GM12878 (cell line): Measurements from ENCODE around the gene CPVL. TPM values are rescaled to one million over a fixed set of nuclear protein-coding genes. Genes with fewer than 3 reads are reported as not detected.

Source experiments
- ATAC-seq: fragments of 200-7000 bp; cut with Tn5 transposase; 3 replicates; pipeline ENCODE4 v1.9.1; 2020; ENCODE audit warnings: mild to moderate bottlenecking, moderate library complexity
- BruUV-seq: library from RNA; stranded (reverse); fragments of 400-500 nt; replicated peaks from 2 replicates; lab custom pipeline; 2021; lab: Mats Ljungman, UMichigan
- CTCF ChIA-PET: fragments of 300-600 bp; sonication (Branson Sonifier 250); formaldehyde crosslinking; extraction: SDS; loops from one replicate; lab custom pipeline; 2021; ENCODE audit warnings: inconsistent platforms; lab: Yijun Ruan, JAX
- POLR2A ChIA-PET: fragments of 350-600 bp; formaldehyde crosslinking; extraction: SDS; loops from one replicate; lab custom pipeline; 2021; ENCODE audit warnings: inconsistent platforms; lab: Charles Lee
- RAD21 ChIA-PET: fragments of 300-600 bp; sonication (Branson Sonifier 250); formaldehyde crosslinking; loops from one replicate; lab custom pipeline; 2023; ENCODE audit warnings: antibody characterized with exemption; ENCODE audit not compliant: unreplicated experiment; lab: Charles Lee
- SMC1A ChIA-PET: fragments of 300-600 bp; sonication (Branson Sonifier 250); formaldehyde crosslinking; loops from one replicate; lab custom pipeline; 2023; ENCODE audit not compliant: unreplicated experiment, uncharacterized antibody; lab: Charles Lee
- DNase-seq: peaks from one replicate; pipeline ENCODE4 v3.0.0-alpha.2; 2011; ENCODE audit warnings: low read depth, low spot score
- FAIRE-seq: peaks from 3 replicates; lab custom pipeline; 2011; peaks lifted over from hg19 to GRCh38; lab: Jason Lieb, UNC
- H2AFZ ChIP-seq: 2 replicates; pipeline ENCODE4 v1.6.0; 2011; ENCODE audit warnings: low read depth, low read length, control low read depth; ENCODE audit not compliant: control insufficient read depth
- H3K27ac ChIP-seq: 2 replicates; pipeline ENCODE4 v1.5.1; 2011; ENCODE audit warnings: control low read depth; ENCODE audit not compliant: control insufficient read depth, insufficient read depth
- H3K27me3 ChIP-seq, 2 experiments: replicated peaks in 1 of 2; 2 replicates each; pipeline versions ENCODE4 v1.6.0 to v1.6.1; 2011; ENCODE audit warnings: low read length in 1 of 2; ENCODE audit not compliant: control insufficient read depth in 2 of 2, insufficient read depth in 2 of 2
- H3K36me3 ChIP-seq, 2 experiments: 2 replicates each; pipeline ENCODE4 v1.5.1; 2011; ENCODE audit warnings: low read length in 1 of 2; ENCODE audit not compliant: control insufficient read depth in 2 of 2, insufficient read depth in 2 of 2
- H3K4me1 ChIP-seq: 2 replicates; pipeline ENCODE4 v1.6.1; 2011; ENCODE audit warnings: mild to moderate bottlenecking, low read length, moderate library complexity, mixed read lengths; ENCODE audit not compliant: control insufficient read depth, insufficient read depth
- H3K4me2 ChIP-seq: 2 replicates; pipeline ENCODE4 v1.6.0; 2011; ENCODE audit warnings: control low read depth; ENCODE audit not compliant: control insufficient read depth, insufficient read depth
- H3K4me3 ChIP-seq: fragments of 200-600 bp; sonication (generic); 2 replicates; pipeline ENCODE4 v1.5.1; 2016
- H3K79me2 ChIP-seq: 2 replicates; pipeline ENCODE4 v1.6.0; 2011; ENCODE audit warnings: low read length; ENCODE audit not compliant: control insufficient read depth, insufficient read depth
- H3K9ac ChIP-seq: 2 replicates; pipeline ENCODE4 v1.8.0; 2011; ENCODE audit warnings: low read length, control low read depth, mixed read lengths; ENCODE audit not compliant: control insufficient read depth, insufficient read depth
- H3K9me3 ChIP-seq: replicated peaks from 3 replicates; pipeline ENCODE4 v1.5.1; 2011; ENCODE audit warnings: mild to moderate bottlenecking, low read length; ENCODE audit not compliant: control insufficient read depth, insufficient read depth
- H4K20me1 ChIP-seq: 2 replicates; pipeline ENCODE4 v1.6.0; 2011; ENCODE audit not compliant: control insufficient read depth, insufficient read depth
- FOXM1 ChIP-seq: IDR thresholded peaks from 2 replicates; pipeline ENCODE4 v1.6.1; 2012; ENCODE audit warnings: low read depth, mild to moderate bottlenecking, inconsistent platforms, low read length, moderate library complexity
- NFYA ChIP-seq: IDR thresholded peaks from 2 replicates; pipeline ENCODE4 v1.6.1; 2011; ENCODE audit warnings: low read depth, mild to moderate bottlenecking, low read length, improper control_type of control experiment, borderline replicate concordance
- NFYB ChIP-seq: IDR thresholded peaks from 2 replicates; pipeline ENCODE4 v1.6.1; 2011; ENCODE audit warnings: low read depth, mild to moderate bottlenecking, low read length, improper control_type of control experiment, moderate library complexity; ENCODE audit not compliant: insufficient read depth
- POLR2A ChIP-seq: IDR thresholded peaks from 2 replicates; pipeline ENCODE4 v1.6.1; 2011; ENCODE audit warnings: low read depth, mild to moderate bottlenecking, low read length
- RB1 ChIP-seq: fragments of 450-650 bp; formaldehyde crosslinking; IDR thresholded peaks from 2 replicates; pipeline ENCODE4 v1.6.1; 2017; ENCODE audit warnings: mild to moderate bottlenecking, borderline replicate concordance
- SUZ12 ChIP-seq: fragments of 200-600 bp; sonication (generic); IDR thresholded peaks from one replicate; pipeline ENCODE4 v1.6.1; 2018; ENCODE audit warnings: antibody characterized with exemption, mild to moderate bottlenecking; ENCODE audit not compliant: unreplicated experiment
- WGBS: methylation state at CpG from one replicate; pipeline ENCODE4 v1.1.6; 2016; ENCODE audit warnings: low lambda C conversion rate; ENCODE audit not compliant: insufficient replicate concordance, insufficient coverage; ENCODE audit errors: missing lambda C conversion rate; 5-methylcytosine and 5-hydroxymethylcytosine counted together
- in situ Hi-C: fragments of 300-500 bp; cut with MboI; formaldehyde crosslinking; loops from 9 replicates; pipeline ENCODE4 v1.14.3; 2018; ENCODE audit warnings: mixed read lengths
- intact Hi-C: fragments of 100-400 bp; cut with micrococcal nuclease; formaldehyde crosslinking; loops from one replicate; pipeline ENCODE4 v1.14.2; 2022; ENCODE audit not compliant: unreplicated experiment
- polyA plus RNA-seq, 11 experiments: library from polyadenylated mRNA; depleted of rRNA in 4 of 11; unstranded in 6 of 11; stranded (reverse) in 5 of 11; fragments of >200 nt; fragmentation: Nextera tagmentation in 4 of 11; fragmentation: Illumina TruSeq in 1 of 11; extraction: Ambion mirVana in 4 of 11; extraction: Trizol in 1 of 11; gene quantifications; 1 replicate in 1 of 11; 2 replicates in 10 of 11; pipeline versions ENCODE4 v1.2.1 to v1.2.3, GENCODE V29; 2011 to 2016; ENCODE audit warnings: inconsistent platforms in 2 of 11, missing spikeins in 2 of 11, low read depth in 1 of 11
- total RNA-seq, 4 experiments: library from RNA; depleted of rRNA in 3 of 4; stranded (reverse); fragments of >200 nt in 3 of 4; fragmentation: Illumina TruSeq in 1 of 4; extraction: Trizol in 1 of 4; gene quantifications; 2 replicates each; pipeline versions ENCODE4 v1.2.1 to v1.2.3, GENCODE V29; 2013 to 2021
- TF ChIP-seq, protein P1 (sequence below): fragments of 450-650 bp; IDR thresholded peaks from 2 replicates; pipeline ENCODE4 v1.6.1; 2017; ENCODE audit warnings: mild to moderate bottlenecking, moderate library complexity
- TF ChIP-seq, protein P2 (sequence below): fragments of 450-650 bp; conservative IDR thresholded peaks from 2 replicates; pipeline ENCODE4 v1.6.1; 2017; ENCODE audit warnings: mild to moderate bottlenecking, moderate library complexity
- TF ChIP-seq, protein P3 (sequence below): IDR thresholded peaks from 2 replicates; pipeline ENCODE4 v1.6.1; 2011; ENCODE audit warnings: mild to moderate bottlenecking, low read depth, low read length, moderate library complexity; ENCODE audit not compliant: insufficient replicate concordance
- TF ChIP-seq, protein P4 (sequence below): fragments of 450-650 bp; IDR thresholded peaks from 2 replicates; pipeline ENCODE4 v1.6.1; 2018; ENCODE audit warnings: borderline replicate concordance, mild to moderate bottlenecking; ENCODE audit not compliant: partially characterized antibody
- TF ChIP-seq, protein P5 (sequence below): fragments of 450-650 bp; IDR thresholded peaks from 2 replicates; pipeline ENCODE4 v1.6.1; 2018; ENCODE audit warnings: mild to moderate bottlenecking, low read depth, moderate library complexity; ENCODE audit not compliant: partially characterized antibody

CPVL gene
- total and polyA plus RNA-seq, 10 of the 15 experiments (the other 5 are each of a cell fraction or from before 2014, with no cell fraction given), result 0.59 TPM; not detected in 9

DNA sequence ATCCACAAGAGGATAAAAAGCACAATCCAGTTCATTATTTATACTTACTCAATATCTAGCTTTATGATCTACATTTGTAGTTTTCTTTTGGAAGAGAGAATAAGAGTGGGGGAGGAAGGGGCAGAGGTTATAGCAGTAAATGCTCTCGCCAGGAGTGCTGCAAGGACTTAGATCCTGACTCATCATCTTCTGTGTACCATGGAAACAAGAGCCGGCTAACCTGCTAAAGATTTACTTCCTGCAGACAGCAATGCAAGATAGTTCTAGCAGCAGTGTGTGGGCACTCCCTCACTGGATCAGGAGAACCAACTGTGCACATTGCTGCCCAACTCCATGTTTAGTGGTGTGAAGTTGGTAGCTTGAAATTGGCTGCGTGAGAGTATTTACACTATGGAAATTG, 140.5 kb downstream of the CPVL start:
- 58% methylated on average over 3 of the region's 3 CpGs for WGBS
- Histone ChIP-seq H3K27me3 (no peaks in the 10 kb centered on the region; a peak in 1 of 4 replicates), H3K36me3 (no peaks in the 10 kb centered on the region), H2AFZ (no peak overlapping the region), H3K9ac (no peak overlapping the region), H3K79me2 (no peaks in the 10 kb centered on the region), H4K20me1 (no peaks in the 10 kb centered on the region), H3K4me2 (no peak overlapping the region), H3K4me3 (no peak overlapping the region), H3K9me3 (no peaks in the 10 kb centered on the region), H3K27ac (no peak overlapping the region), H3K4me1 (no peaks in the 10 kb centered on the region)
- BruUV-seq, result no TSS peak
- RAD21 ChIA-PET, result no interaction called here
- POLR2A ChIA-PET, result no interaction called here
- FAIRE-seq (no peak), DNase-seq (no peak), ATAC-seq (no peak)
- intact Hi-C loops, result no loop called here
- CTCF ChIA-PET, result interaction anchor here (0.5 kb wide), 1 partner anchor 616 kb away, joined by 3 read pairs; no protein-coding TSS in a partner anchor
- in situ Hi-C loops, result no loop called here
- SMC1A ChIA-PET, result no interaction called here
- TF ChIP-seq NFYA (no peak), FOXM1 (no peak), SUZ12 (no peak), NFYB (no peak), RB1 (no peak), POLR2A (no peak)
- TF ChIP-seq, protein P1, sequence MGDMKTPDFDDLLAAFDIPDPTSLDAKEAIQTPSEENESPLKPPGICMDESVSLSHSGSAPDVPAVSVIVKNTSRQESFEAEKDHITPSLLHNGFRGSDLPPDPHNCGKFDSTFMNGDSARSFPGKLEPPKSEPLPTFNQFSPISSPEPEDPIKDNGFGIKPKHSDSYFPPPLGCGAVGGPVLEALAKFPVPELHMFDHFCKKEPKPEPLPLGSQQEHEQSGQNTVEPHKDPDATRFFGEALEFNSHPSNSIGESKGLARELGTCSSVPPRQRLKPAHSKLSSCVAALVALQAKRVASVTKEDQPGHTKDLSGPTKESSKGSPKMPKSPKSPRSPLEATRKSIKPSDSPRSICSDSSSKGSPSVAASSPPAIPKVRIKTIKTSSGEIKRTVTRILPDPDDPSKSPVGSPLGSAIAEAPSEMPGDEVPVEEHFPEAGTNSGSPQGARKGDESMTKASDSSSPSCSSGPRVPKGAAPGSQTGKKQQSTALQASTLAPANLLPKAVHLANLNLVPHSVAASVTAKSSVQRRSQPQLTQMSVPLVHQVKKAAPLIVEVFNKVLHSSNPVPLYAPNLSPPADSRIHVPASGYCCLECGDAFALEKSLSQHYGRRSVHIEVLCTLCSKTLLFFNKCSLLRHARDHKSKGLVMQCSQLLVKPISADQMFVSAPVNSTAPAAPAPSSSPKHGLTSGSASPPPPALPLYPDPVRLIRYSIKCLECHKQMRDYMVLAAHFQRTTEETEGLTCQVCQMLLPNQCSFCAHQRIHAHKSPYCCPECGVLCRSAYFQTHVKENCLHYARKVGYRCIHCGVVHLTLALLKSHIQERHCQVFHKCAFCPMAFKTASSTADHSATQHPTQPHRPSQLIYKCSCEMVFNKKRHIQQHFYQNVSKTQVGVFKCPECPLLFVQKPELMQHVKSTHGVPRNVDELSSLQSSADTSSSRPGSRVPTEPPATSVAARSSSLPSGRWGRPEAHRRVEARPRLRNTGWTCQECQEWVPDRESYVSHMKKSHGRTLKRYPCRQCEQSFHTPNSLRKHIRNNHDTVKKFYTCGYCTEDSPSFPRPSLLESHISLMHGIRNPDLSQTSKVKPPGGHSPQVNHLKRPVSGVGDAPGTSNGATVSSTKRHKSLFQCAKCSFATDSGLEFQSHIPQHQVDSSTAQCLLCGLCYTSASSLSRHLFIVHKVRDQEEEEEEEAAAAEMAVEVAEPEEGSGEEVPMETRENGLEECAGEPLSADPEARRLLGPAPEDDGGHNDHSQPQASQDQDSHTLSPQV, result no peak
- TF ChIP-seq, protein P2, sequence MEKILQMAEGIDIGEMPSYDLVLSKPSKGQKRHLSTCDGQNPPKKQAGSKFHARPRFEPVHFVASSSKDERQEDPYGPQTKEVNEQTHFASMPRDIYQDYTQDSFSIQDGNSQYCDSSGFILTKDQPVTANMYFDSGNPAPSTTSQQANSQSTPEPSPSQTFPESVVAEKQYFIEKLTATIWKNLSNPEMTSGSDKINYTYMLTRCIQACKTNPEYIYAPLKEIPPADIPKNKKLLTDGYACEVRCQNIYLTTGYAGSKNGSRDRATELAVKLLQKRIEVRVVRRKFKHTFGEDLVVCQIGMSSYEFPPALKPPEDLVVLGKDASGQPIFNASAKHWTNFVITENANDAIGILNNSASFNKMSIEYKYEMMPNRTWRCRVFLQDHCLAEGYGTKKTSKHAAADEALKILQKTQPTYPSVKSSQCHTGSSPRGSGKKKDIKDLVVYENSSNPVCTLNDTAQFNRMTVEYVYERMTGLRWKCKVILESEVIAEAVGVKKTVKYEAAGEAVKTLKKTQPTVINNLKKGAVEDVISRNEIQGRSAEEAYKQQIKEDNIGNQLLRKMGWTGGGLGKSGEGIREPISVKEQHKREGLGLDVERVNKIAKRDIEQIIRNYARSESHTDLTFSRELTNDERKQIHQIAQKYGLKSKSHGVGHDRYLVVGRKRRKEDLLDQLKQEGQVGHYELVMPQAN, result no peak
- TF ChIP-seq, protein P3, sequence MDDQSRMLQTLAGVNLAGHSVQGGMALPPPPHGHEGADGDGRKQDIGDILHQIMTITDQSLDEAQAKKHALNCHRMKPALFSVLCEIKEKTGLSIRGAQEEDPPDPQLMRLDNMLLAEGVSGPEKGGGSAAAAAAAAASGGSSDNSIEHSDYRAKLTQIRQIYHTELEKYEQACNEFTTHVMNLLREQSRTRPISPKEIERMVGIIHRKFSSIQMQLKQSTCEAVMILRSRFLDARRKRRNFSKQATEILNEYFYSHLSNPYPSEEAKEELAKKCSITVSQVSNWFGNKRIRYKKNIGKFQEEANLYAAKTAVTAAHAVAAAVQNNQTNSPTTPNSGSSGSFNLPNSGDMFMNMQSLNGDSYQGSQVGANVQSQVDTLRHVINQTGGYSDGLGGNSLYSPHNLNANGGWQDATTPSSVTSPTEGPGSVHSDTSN, result no peak
- TF ChIP-seq, protein P4, sequence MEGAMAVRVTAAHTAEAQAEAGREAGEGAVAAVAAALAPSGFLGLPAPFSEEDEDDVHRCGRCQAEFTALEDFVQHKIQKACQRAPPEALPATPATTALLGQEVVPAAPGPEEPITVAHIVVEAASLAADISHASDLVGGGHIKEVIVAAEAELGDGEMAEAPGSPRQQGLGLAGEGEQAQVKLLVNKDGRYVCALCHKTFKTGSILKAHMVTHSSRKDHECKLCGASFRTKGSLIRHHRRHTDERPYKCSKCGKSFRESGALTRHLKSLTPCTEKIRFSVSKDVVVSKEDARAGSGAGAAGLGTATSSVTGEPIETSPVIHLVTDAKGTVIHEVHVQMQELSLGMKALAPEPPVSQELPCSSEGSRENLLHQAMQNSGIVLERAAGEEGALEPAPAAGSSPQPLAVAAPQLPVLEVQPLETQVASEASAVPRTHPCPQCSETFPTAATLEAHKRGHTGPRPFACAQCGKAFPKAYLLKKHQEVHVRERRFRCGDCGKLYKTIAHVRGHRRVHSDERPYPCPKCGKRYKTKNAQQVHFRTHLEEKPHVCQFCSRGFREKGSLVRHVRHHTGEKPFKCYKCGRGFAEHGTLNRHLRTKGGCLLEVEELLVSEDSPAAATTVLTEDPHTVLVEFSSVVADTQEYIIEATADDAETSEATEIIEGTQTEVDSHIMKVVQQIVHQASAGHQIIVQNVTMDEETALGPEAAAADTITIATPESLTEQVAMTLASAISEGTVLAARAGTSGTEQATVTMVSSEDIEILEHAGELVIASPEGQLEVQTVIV, result no peak
- TF ChIP-seq, protein P5, sequence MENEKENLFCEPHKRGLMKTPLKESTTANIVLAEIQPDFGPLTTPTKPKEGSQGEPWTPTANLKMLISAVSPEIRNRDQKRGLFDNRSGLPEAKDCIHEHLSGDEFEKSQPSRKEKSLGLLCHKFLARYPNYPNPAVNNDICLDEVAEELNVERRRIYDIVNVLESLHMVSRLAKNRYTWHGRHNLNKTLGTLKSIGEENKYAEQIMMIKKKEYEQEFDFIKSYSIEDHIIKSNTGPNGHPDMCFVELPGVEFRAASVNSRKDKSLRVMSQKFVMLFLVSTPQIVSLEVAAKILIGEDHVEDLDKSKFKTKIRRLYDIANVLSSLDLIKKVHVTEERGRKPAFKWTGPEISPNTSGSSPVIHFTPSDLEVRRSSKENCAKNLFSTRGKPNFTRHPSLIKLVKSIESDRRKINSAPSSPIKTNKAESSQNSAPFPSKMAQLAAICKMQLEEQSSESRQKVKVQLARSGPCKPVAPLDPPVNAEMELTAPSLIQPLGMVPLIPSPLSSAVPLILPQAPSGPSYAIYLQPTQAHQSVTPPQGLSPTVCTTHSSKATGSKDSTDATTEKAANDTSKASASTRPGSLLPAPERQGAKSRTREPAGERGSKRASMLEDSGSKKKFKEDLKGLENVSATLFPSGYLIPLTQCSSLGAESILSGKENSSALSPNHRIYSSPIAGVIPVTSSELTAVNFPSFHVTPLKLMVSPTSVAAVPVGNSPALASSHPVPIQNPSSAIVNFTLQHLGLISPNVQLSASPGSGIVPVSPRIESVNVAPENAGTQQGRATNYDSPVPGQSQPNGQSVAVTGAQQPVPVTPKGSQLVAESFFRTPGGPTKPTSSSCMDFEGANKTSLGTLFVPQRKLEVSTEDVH, result no peak
